Uterus (tissue), 2 donors: ENCODE measurements around the gene WDR59.

Source experiments
- POLR2A ChIP-seq, 2 donors: fragments of 450-650 bp; IDR thresholded peaks; one replicate each; pipeline ENCODE4 v1.6.1; 2016; ENCODE audit warnings: antibody characterized with exemption in 2 of 2, mild to moderate bottlenecking in 1 of 2, moderate library complexity in 1 of 2
- TF ChIP-seq, protein P1 (sequence below), 4 experiments: fragments of 200-600 bp in 2 of 4; fragments of 450-650 bp in 2 of 4; sonication (generic) in 2 of 4; IDR thresholded peaks; one replicate each; pipeline ENCODE4 v1.5.1; 2016 to 2019; ENCODE audit warnings: antibody characterized with exemption in 4 of 4, mild to moderate bottlenecking in 2 of 4, moderate library complexity in 1 of 4

DNA sequence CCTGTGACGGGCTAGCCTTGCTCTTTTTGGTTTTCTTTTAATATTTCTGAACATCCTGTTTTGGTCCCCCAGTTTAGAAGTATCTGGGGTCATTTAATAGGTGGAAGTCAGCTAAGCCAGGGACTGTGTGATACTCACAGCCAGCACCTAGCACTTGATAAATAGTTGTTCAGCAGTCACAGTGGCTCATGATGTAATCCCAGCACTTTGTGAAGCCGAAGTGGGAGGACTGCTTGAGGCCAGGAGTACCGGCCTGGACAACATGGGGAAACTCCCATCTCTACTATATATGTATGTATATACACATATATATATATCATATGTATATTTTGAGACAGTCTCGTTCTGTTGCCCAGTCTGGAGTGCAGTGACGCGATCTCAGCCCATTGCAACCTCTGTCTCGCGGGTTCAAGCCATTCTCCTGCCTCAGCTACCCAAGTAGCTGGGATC, 12.1 kb upstream of the WDR59 start:
- TF ChIP-seq, protein P1, sequence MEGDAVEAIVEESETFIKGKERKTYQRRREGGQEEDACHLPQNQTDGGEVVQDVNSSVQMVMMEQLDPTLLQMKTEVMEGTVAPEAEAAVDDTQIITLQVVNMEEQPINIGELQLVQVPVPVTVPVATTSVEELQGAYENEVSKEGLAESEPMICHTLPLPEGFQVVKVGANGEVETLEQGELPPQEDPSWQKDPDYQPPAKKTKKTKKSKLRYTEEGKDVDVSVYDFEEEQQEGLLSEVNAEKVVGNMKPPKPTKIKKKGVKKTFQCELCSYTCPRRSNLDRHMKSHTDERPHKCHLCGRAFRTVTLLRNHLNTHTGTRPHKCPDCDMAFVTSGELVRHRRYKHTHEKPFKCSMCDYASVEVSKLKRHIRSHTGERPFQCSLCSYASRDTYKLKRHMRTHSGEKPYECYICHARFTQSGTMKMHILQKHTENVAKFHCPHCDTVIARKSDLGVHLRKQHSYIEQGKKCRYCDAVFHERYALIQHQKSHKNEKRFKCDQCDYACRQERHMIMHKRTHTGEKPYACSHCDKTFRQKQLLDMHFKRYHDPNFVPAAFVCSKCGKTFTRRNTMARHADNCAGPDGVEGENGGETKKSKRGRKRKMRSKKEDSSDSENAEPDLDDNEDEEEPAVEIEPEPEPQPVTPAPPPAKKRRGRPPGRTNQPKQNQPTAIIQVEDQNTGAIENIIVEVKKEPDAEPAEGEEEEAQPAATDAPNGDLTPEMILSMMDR (IDR thresholded peaks at IDR 0.05): no peak
- no peak for TF ChIP-seq POLR2A (IDR thresholded peaks at IDR 0.05)
